Activated T-helper 2 cell treated with anti-CD3 and anti-CD28 coated beads, Interferon-gamma antibody, Interleukin-2, Interleukin-4, amounts not matched to agents 10 μg/mL and 5 μg/mL and 100 μg/mL, durations not matched to agents 14 hours and 24 hours and 36 hours (primary cell): ENCODE data around the gene PLCB1. TPM values are rescaled to one million over a fixed set of nuclear protein-coding genes. Genes with fewer than 3 reads are reported as not detected.
A peak's percentile ranks its signal among the peaks of the same experiment; 100 is the strongest.

Experiments
- DNase-seq: peaks from one replicate; pipeline ENCODE4 v3.0.0; 2021; ENCODE audit warnings: low spot score
- H3K27ac Mint-ChIP-seq: one replicate; pipeline ENCODE4 v1.8.0; 2021; ENCODE audit warnings: mixed read lengths
- H3K27me3 Mint-ChIP-seq: one replicate; pipeline ENCODE4 v1.8.0; 2021; ENCODE audit warnings: low read depth, mixed read lengths
- H3K36me3 Mint-ChIP-seq: one replicate; pipeline ENCODE4 v1.8.0; 2021; ENCODE audit warnings: low read depth, mixed read lengths
- H3K4me1 Mint-ChIP-seq: one replicate; pipeline ENCODE4 v1.8.0; 2021; ENCODE audit warnings: low read depth, mixed read lengths
- H3K4me3 Mint-ChIP-seq: one replicate; pipeline ENCODE4 v1.8.0; 2021; ENCODE audit warnings: low read depth, mild to moderate bottlenecking, moderate library complexity, mixed read lengths
- H3K9me3 Mint-ChIP-seq: one replicate; pipeline ENCODE4 v1.8.0; 2021; ENCODE audit warnings: mixed read lengths
- intact Hi-C: fragments of 100-400 bp; cut with micrococcal nuclease; formaldehyde crosslinking; loops from one replicate; pipeline ENCODE4 v1.15.1; 2023
- total RNA-seq: library from RNA; stranded (reverse); gene quantifications from 2 replicates; pipeline ENCODE4 v1.2.3, GENCODE V29; 2022

Gene PLCB1
- total RNA-seq, 1 donor from 2014 or later: 2.6 TPM

- no peak overlapping the region for H3K4me3 Mint-ChIP-seq
- H3K27me3 Mint-ChIP-seq: peaks cover 1% of the 10 kb centered on the region
- H3K9me3 Mint-ChIP-seq: no peaks in the 10 kb centered on the region
- no peaks in the 10 kb centered on the region for H3K36me3 Mint-ChIP-seq
- H3K27ac Mint-ChIP-seq: no peak overlapping the region
- H3K4me1 Mint-ChIP-seq: no peaks in the 10 kb centered on the region
- DNase-seq: no peak
- intact Hi-C loops: no loop called here
These were observed 159.8 kb downstream of the PLCB1 start for GRCh38 chr20:8291873-8292272.

GRCh38 chr20:8292793-8293192, 160.7 kb downstream of the PLCB1 start:
- no peak overlapping the region for H3K27ac Mint-ChIP-seq
- H3K27me3 Mint-ChIP-seq: peaks cover 1% of the 10 kb centered on the region
- DNase-seq: no peak
- no peak overlapping the region for H3K4me3 Mint-ChIP-seq
- no peaks in the 10 kb centered on the region for H3K36me3 Mint-ChIP-seq
- intact Hi-C loops: no loop called here
- H3K4me1 Mint-ChIP-seq: no peaks in the 10 kb centered on the region
- no peaks in the 10 kb centered on the region for H3K9me3 Mint-ChIP-seq

GRCh38 chr20:8293750-8294149, 161.7 kb downstream of the PLCB1 start:
- no peak overlapping the region for H3K4me3 Mint-ChIP-seq
- no peaks in the 10 kb centered on the region for H3K9me3 Mint-ChIP-seq
- H3K36me3 Mint-ChIP-seq: no peaks in the 10 kb centered on the region
- DNase-seq: no peak
- H3K4me1 Mint-ChIP-seq: no peaks in the 10 kb centered on the region
- H3K27me3 Mint-ChIP-seq: peaks cover 1% of the 10 kb centered on the region
- H3K27ac Mint-ChIP-seq: no peak overlapping the region
- intact Hi-C loops: no loop called here

- Mint-ChIP-seq H3K27ac (no peak overlapping the region), H3K36me3 (no peaks in the 10 kb centered on the region), H3K27me3 (peaks cover 1% of the 10 kb centered on the region), H3K4me1 (no peaks in the 10 kb centered on the region), H3K4me3 (no peak overlapping the region), H3K9me3 (no peaks in the 10 kb centered on the region)
- intact Hi-C loops: no loop called here
- no peak for DNase-seq
These were observed 164.5 kb downstream of the PLCB1 start for GRCh38 chr20:8296536-8296935.

GRCh38 chr20:8298426-8299043, 166.5 kb downstream of the PLCB1 start:
- DNase-seq: no peak
- intact Hi-C loops: no loop called here
- Mint-ChIP-seq H3K9me3 (no peaks in the 10 kb centered on the region), H3K27ac (no peak overlapping the region), H3K36me3 (no peaks in the 10 kb centered on the region), H3K4me1 (no peaks in the 10 kb centered on the region), H3K27me3 (no peaks in the 10 kb centered on the region), H3K4me3 (no peak overlapping the region)

- Mint-ChIP-seq H3K36me3 (no peaks in the 10 kb centered on the region), H3K27me3 (no peaks in the 10 kb centered on the region), H3K4me3 (no peak overlapping the region), H3K9me3 (no peaks in the 10 kb centered on the region), H3K27ac (no peak overlapping the region), H3K4me1 (no peaks in the 10 kb centered on the region)
- intact Hi-C loops: loop anchor here (10.0 kb wide), 1 partner anchor 95 kb away; no protein-coding TSS in a partner anchor
- DNase-seq: no peak
These were observed 167.9 kb downstream of the PLCB1 start for GRCh38 chr20:8299921-8300320.

- no peak overlapping the region for H3K27ac Mint-ChIP-seq
- H3K36me3 Mint-ChIP-seq: no peaks in the 10 kb centered on the region
- peaks cover 3% of the 10 kb centered on the region for H3K27me3 Mint-ChIP-seq
- no peak for DNase-seq
- peaks cover 4% of the 10 kb centered on the region for H3K4me1 Mint-ChIP-seq
- intact Hi-C loops: loop anchor here (10.0 kb wide), 1 partner anchor 93 kb away; no protein-coding TSS in a partner anchor
- no peaks in the 10 kb centered on the region for H3K9me3 Mint-ChIP-seq
- H3K4me3 Mint-ChIP-seq: no peak overlapping the region
These were observed 169.6 kb downstream of the PLCB1 start for GRCh38 chr20:8301655-8302054.

GRCh38 chr20:8303651-8304050, 171.6 kb downstream of the PLCB1 start:
- DNase-seq: no peak
- Mint-ChIP-seq H3K36me3 (no peaks in the 10 kb centered on the region), H3K4me3 (no peak overlapping the region), H3K27ac (no peak overlapping the region), H3K27me3 (peaks cover 6% of the 10 kb centered on the region), H3K4me1 (peaks cover 4% of the 10 kb centered on the region), H3K9me3 (no peaks in the 10 kb centered on the region)
- intact Hi-C loops: loop anchor here (10.0 kb wide), 1 partner anchor 91 kb away; no protein-coding TSS in a partner anchor

- peaks cover 4% of the 10 kb centered on the region for H3K4me1 Mint-ChIP-seq
- no peaks in the 10 kb centered on the region for H3K9me3 Mint-ChIP-seq
- DNase-seq: no peak
- no peaks in the 10 kb centered on the region for H3K36me3 Mint-ChIP-seq
- no peak overlapping the region for H3K4me3 Mint-ChIP-seq
- H3K27me3 Mint-ChIP-seq: peaks cover 6% of the 10 kb centered on the region
- intact Hi-C loops: loop anchor here (10.0 kb wide), 1 partner anchor 91 kb away; no protein-coding TSS in a partner anchor
- no peak overlapping the region for H3K27ac Mint-ChIP-seq
These were observed 172.2 kb downstream of the PLCB1 start for GRCh38 chr20:8304124-8304816.

GRCh38 chr20:8305449-8305978, 173.4 kb downstream of the PLCB1 start:
- Mint-ChIP-seq H3K27me3 (peaks cover 12% of the 10 kb centered on the region), H3K4me3 (no peak overlapping the region), H3K27ac (no peak overlapping the region), H3K9me3 (no peaks in the 10 kb centered on the region), H3K36me3 (no peaks in the 10 kb centered on the region), H3K4me1 (peaks cover 7% of the 10 kb centered on the region)
- DNase-seq: peak; percentile 53
- intact Hi-C loops: loop anchor here (1.0 to 10.0 kb wide), 3 partner anchors 89 to 263 kb away; partner anchors contain the start of gene PLCB1

- Mint-ChIP-seq H3K9me3 (no peaks in the 10 kb centered on the region), H3K4me1 (peaks cover 7% of the 10 kb centered on the region), H3K27ac (no peak overlapping the region), H3K4me3 (no peak overlapping the region), H3K36me3 (no peaks in the 10 kb centered on the region), H3K27me3 (peaks cover 12% of the 10 kb centered on the region)
- intact Hi-C loops: loop anchor here (5.0 to 10.0 kb wide), 2 partner anchors 88 to 265 kb away; no protein-coding TSS in a partner anchor
- no peak for DNase-seq
These were observed 174.9 kb downstream of the PLCB1 start for GRCh38 chr20:8306937-8307336.

- no peak overlapping the region for H3K4me3 Mint-ChIP-seq
- intact Hi-C loops: loop anchor here (5.0 to 10.0 kb wide), 2 partner anchors 85 to 267 kb away; no protein-coding TSS in a partner anchor
These were observed 177.6 kb downstream of the PLCB1 start for GRCh38 chr20:8309634-8310033.

GRCh38 chr20:8310618-8311017, 178.6 kb downstream of the PLCB1 start:
- no peaks in the 10 kb centered on the region for H3K36me3 Mint-ChIP-seq
- H3K4me3 Mint-ChIP-seq: no peak overlapping the region
- peaks cover 3% of the 10 kb centered on the region for H3K4me1 Mint-ChIP-seq
- intact Hi-C loops: no loop called here
- no peak overlapping the region for H3K27ac Mint-ChIP-seq
- no peaks in the 10 kb centered on the region for H3K9me3 Mint-ChIP-seq
- DNase-seq: no peak
- peaks cover 10% of the 10 kb centered on the region for H3K27me3 Mint-ChIP-seq

More at GRCh38 chr20:8309634-8310033, 177.6 kb downstream of the PLCB1 start:
- peaks cover 12% of the 10 kb centered on the region for H3K27me3 Mint-ChIP-seq
- H3K27ac Mint-ChIP-seq: no peak overlapping the region
- no peaks in the 10 kb centered on the region for H3K36me3 Mint-ChIP-seq
- no peaks in the 10 kb centered on the region for H3K9me3 Mint-ChIP-seq
- DNase-seq: no peak
- peaks cover 7% of the 10 kb centered on the region for H3K4me1 Mint-ChIP-seq
